ENCODE results near the gene DNAJC16. TPM values are rescaled to one million over a fixed set of nuclear protein-coding genes. Genes with fewer than 3 reads are reported as not detected.

DNAJC16 gene
- total RNA-seq, 1 donor from 2014 or later: 23.5 TPM

- intact Hi-C loops (cut with DNase I): no loop called here
- Histone ChIP-seq H3K4me1 (peaks cover 22% of the 10 kb centered on the region), H3K4me3 (no peak overlapping the region), H3K27me3 (no peaks in the 10 kb centered on the region), H3K9me3 (no peaks in the 10 kb centered on the region), H3K36me3 (peaks cover 5% of the 10 kb centered on the region), H3K27ac (no peak overlapping the region)
- ATAC-seq: no peak
- no peak for TF ChIP-seq CTCF (IDR thresholded peaks at IDR 0.05)
- DNase-seq: no peak
Observed at GRCh38 chr1:15522551-15522950, 4.1 kb upstream of the DNAJC16 start.

GRCh38 chr1:15523104-15524020 is 3.3 kb upstream of the DNAJC16 start:
- peak overlapping the region; percentile 90 for H3K27ac ChIP-seq
- no peak for TF ChIP-seq CTCF (IDR thresholded peaks at IDR 0.05)
- peaks cover 27% of the 10 kb centered on the region for H3K4me1 ChIP-seq
- peak overlapping the region; percentile 75 for H3K4me3 ChIP-seq
- H3K27me3 ChIP-seq: no peaks in the 10 kb centered on the region
- intact Hi-C loops (cut with DNase I): no loop called here
- H3K9me3 ChIP-seq: no peaks in the 10 kb centered on the region
- H3K36me3 ChIP-seq: no peaks in the 10 kb centered on the region
- no peak for ATAC-seq
- no peak for DNase-seq

- intact Hi-C loops (cut with DNase I): no loop called here
- H3K4me1 ChIP-seq: peaks cover 27% of the 10 kb centered on the region
- TF ChIP-seq CTCF (IDR thresholded peaks at IDR 0.05): no peak
- no peaks in the 10 kb centered on the region for H3K9me3 ChIP-seq
- DNase-seq: no peak
- peak within 1 kb of the TSS; percentile 94 for H3K27ac ChIP-seq
- ATAC-seq: no peak
- no peaks in the 10 kb centered on the region for H3K36me3 ChIP-seq
- no peaks in the 10 kb centered on the region for H3K27me3 ChIP-seq
- H3K4me3 ChIP-seq: peak within 1 kb of the TSS; percentile 75
Observed at GRCh38 chr1:15524021-15524282, 2.7 kb upstream of the DNAJC16 start, which contains the start of gene CASP9. Gene CASP9 (minus strand): TSS chr1:15524215. CDS start chr1:15524200, 15 bp downstream.

- ATAC-seq (peak; percentile 80), DNase-seq (peak; percentile 99)
- Histone ChIP-seq H3K27me3 (no peaks in the 10 kb centered on the region), H3K4me3 (peak overlapping the region; percentile 75), H3K4me1 (peaks cover 27% of the 10 kb centered on the region), H3K36me3 (peaks cover 3% of the 10 kb centered on the region), H3K9me3 (no peaks in the 10 kb centered on the region), H3K27ac (peak overlapping the region; percentile 94)
- no peak for TF ChIP-seq CTCF (IDR thresholded peaks at IDR 0.05)
- intact Hi-C loops (cut with DNase I): no loop called here
Observed at GRCh38 chr1:15524283-15525049, 2.2 kb upstream of the DNAJC16 start.

GRCh38 chr1:15525050-15526020 is 1.3 kb upstream of the DNAJC16 start:
- intact Hi-C loops (cut with DNase I): no loop called here
- H3K9me3 ChIP-seq: no peaks in the 10 kb centered on the region
- H3K4me3 ChIP-seq: peak overlapping the region; percentile 70
- H3K27me3 ChIP-seq: no peaks in the 10 kb centered on the region
- peaks cover 7% of the 10 kb centered on the region for H3K36me3 ChIP-seq
- H3K4me1 ChIP-seq: peaks cover 27% of the 10 kb centered on the region
- peak overlapping the region; percentile 82 for H3K27ac ChIP-seq
- DNase-seq (peak; percentile 99), ATAC-seq (peak; percentile 0)
- TF ChIP-seq CTCF (IDR thresholded peaks at IDR 0.05): no peak
